Fibroblast of pulmonary artery (primary cell): ENCODE results near the gene SPATC1L.
"Not testable (repeated sequence)": the region's sequence is repeated elsewhere in the genome, so short reads cannot be mapped to it uniquely, and the experiment has no call there.

Source experiments
- DNase-seq: peaks from one replicate; pipeline ENCODE4 v3.0.0-alpha.2; 2010; ENCODE audit warnings: low read depth
- H3K4me3 ChIP-seq: replicated peaks from 2 replicates; pipeline ENCODE4 v1.5.1; 2011; ENCODE audit warnings: low read depth, mild to moderate bottlenecking, control low read depth, low read length, moderate library complexity
- CTCF ChIP-seq: IDR thresholded peaks from 2 replicates; pipeline ENCODE4 v1.5.1; 2011; ENCODE audit warnings: mild to moderate bottlenecking, control low read depth, low read length, inconsistent platforms; ENCODE audit errors: missing control alignments

Gene SPATC1L

GRCh38 chr21:46203203-46203600, 18.9 kb upstream of the SPATC1L start:
- H3K4me3 ChIP-seq, result no peak overlapping the region
- no peak for DNase-seq
- TF ChIP-seq CTCF, result no peak

GRCh38 chr21:46202592-46203202, 18.4 kb upstream of the SPATC1L start:
- H3K4me3 ChIP-seq, result no peak overlapping the region
- DNase-seq, result no peak
- TF ChIP-seq CTCF, result no peak

GRCh38 chr21:46200877-46201803, 16.9 kb upstream of the SPATC1L start:
- DNase-seq, H3K4me3 ChIP-seq: not testable (repeated sequence)

- DNase-seq, result no peak
- H3K4me3 ChIP-seq, result no peak overlapping the region
- TF ChIP-seq CTCF, result no peak
These were observed 15.4 kb upstream of the SPATC1L start for GRCh38 chr21:46199436-46200373.

GRCh38 chr21:46196733-46197132, 12.5 kb upstream of the SPATC1L start:
- no peak overlapping the region for H3K4me3 ChIP-seq
- DNase-seq, result no peak
- TF ChIP-seq CTCF, result no peak

GRCh38 chr21:46195595-46196195, 11.4 kb upstream of the SPATC1L start:
- no peak for TF ChIP-seq CTCF
- H3K4me3 ChIP-seq, result no peak overlapping the region
- DNase-seq, result no peak
